Measurements from ENCODE around the gene MSH2. TPM values are rescaled to one million over a fixed set of nuclear protein-coding genes. Genes with fewer than 3 reads are reported as not detected.
A peak's percentile ranks its signal among the peaks of the same experiment; 100 is the strongest.
"Not testable (repeated sequence)": the region's sequence is repeated elsewhere in the genome, so short reads cannot be mapped to it uniquely, and the experiment has no call there.

The MSH2 gene
- 10 to 100 TPM; 44.1 to 54.0 (median 53.1) TPM for total RNA-seq

GRCh38 chr2:47402805-47403608 is at the start of gene MSH2:
Gene MSH2 (plus strand): TSS chr2:47403156. CDS start chr2:47403192, 36 bp downstream.
- H3K36me3 Mint-ChIP-seq (ENCODE audit: insufficient read depth) = peaks cover 18% of the 10 kb centered on the region
- H3K27me3 Mint-ChIP-seq (ENCODE audit: low read depth) = no peaks in the 10 kb centered on the region
- H3K4me1 Mint-ChIP-seq (ENCODE audit: low read depth) = peaks cover 37% of the 10 kb centered on the region
- peak within 1 kb of the TSS; percentile 99 for H3K4me3 Mint-ChIP-seq
- DNase-seq (peak; percentile 89), ATAC-seq (peak; percentile 92 to 94)
- H3K9me3 Mint-ChIP-seq = no peaks in the 10 kb centered on the region

GRCh38 chr2:47354013-47354847 is 48.7 kb upstream of the MSH2 start:
- H3K4me1 Mint-ChIP-seq (ENCODE audit: low read depth) = no peaks in the 10 kb centered on the region
- H3K27me3 Mint-ChIP-seq (ENCODE audit: low read depth) = no peaks in the 10 kb centered on the region
- H3K36me3 Mint-ChIP-seq (ENCODE audit: insufficient read depth) = no peaks in the 10 kb centered on the region
- ATAC-seq (no peak), DNase-seq (no peak)
- no peak overlapping the region for H3K4me3 Mint-ChIP-seq
- H3K9me3 Mint-ChIP-seq = no peaks in the 10 kb centered on the region

GRCh38 chr2:47354848-47355204 is 48.1 kb upstream of the MSH2 start:
- DNase-seq (no peak), ATAC-seq (no peak)
- Mint-ChIP-seq H3K27me3 (ENCODE audit: low read depth) (no peaks in the 10 kb centered on the region), H3K36me3 (ENCODE audit: insufficient read depth) (no peaks in the 10 kb centered on the region), H3K4me3 (no peak overlapping the region), H3K4me1 (ENCODE audit: low read depth) (no peaks in the 10 kb centered on the region), H3K9me3 (no peaks in the 10 kb centered on the region)

GRCh38 chr2:47357483-47357882 is 45.5 kb upstream of the MSH2 start:
- Mint-ChIP-seq H3K4me3 (no peak overlapping the region), H3K4me1 (ENCODE audit: low read depth) (no peaks in the 10 kb centered on the region), H3K27me3 (ENCODE audit: low read depth) (no peaks in the 10 kb centered on the region), H3K9me3 (no peaks in the 10 kb centered on the region), H3K36me3 (ENCODE audit: insufficient read depth) (no peaks in the 10 kb centered on the region)
- no peak for ATAC-seq
- DNase-seq = no peak

- Mint-ChIP-seq H3K9me3 (no peaks in the 10 kb centered on the region), H3K27me3 (ENCODE audit: low read depth) (no peaks in the 10 kb centered on the region), H3K36me3 (ENCODE audit: insufficient read depth) (no peaks in the 10 kb centered on the region), H3K4me1 (ENCODE audit: low read depth) (no peaks in the 10 kb centered on the region), H3K4me3 (no peak overlapping the region)
- DNase-seq (no peak), ATAC-seq (no peak)
These were observed 43.5 kb upstream of the MSH2 start for GRCh38 chr2:47359375-47359868.

- Mint-ChIP-seq H3K27me3 (ENCODE audit: low read depth) (no peaks in the 10 kb centered on the region), H3K9me3 (no peaks in the 10 kb centered on the region), H3K36me3 (ENCODE audit: insufficient read depth) (no peaks in the 10 kb centered on the region), H3K4me1 (ENCODE audit: low read depth) (no peaks in the 10 kb centered on the region), H3K4me3 (no peak overlapping the region)
- DNase-seq = no peak
- ATAC-seq = no peak
These were observed 42.7 kb upstream of the MSH2 start for GRCh38 chr2:47360283-47360682.

GRCh38 chr2:47360927-47361326 is 42.0 kb upstream of the MSH2 start:
- Mint-ChIP-seq H3K4me1 (ENCODE audit: low read depth) (no peaks in the 10 kb centered on the region), H3K27me3 (ENCODE audit: low read depth) (no peaks in the 10 kb centered on the region), H3K36me3 (ENCODE audit: insufficient read depth) (no peaks in the 10 kb centered on the region), H3K4me3 (no peak overlapping the region), H3K9me3 (no peaks in the 10 kb centered on the region)
- ATAC-seq = no peak
- DNase-seq = no peak

- not testable (repeated sequence) for H3K27me3 Mint-ChIP-seq (ENCODE audit: low read depth); DNase-seq; H3K9me3 Mint-ChIP-seq; H3K4me1 Mint-ChIP-seq (ENCODE audit: low read depth); H3K4me3 Mint-ChIP-seq; ATAC-seq; H3K36me3 Mint-ChIP-seq (ENCODE audit: insufficient read depth)
These were observed 41.3 kb upstream of the MSH2 start for GRCh38 chr2:47361505-47362229.

GRCh38 chr2:47373747-47374146 is 29.2 kb upstream of the MSH2 start:
- Mint-ChIP-seq H3K4me1 (ENCODE audit: low read depth) (no peaks in the 10 kb centered on the region), H3K4me3 (no peak overlapping the region), H3K9me3 (no peaks in the 10 kb centered on the region), H3K27me3 (ENCODE audit: low read depth) (peaks cover 15% of the 10 kb centered on the region), H3K36me3 (ENCODE audit: insufficient read depth) (no peaks in the 10 kb centered on the region)
- DNase-seq = no peak
- ATAC-seq = no peak

GRCh38 chr2:47375307-47375706 is 27.6 kb upstream of the MSH2 start:
- DNase-seq (no peak), ATAC-seq (no peak)
- Mint-ChIP-seq H3K4me1 (ENCODE audit: low read depth) (no peaks in the 10 kb centered on the region), H3K9me3 (no peaks in the 10 kb centered on the region), H3K4me3 (no peak overlapping the region), H3K36me3 (ENCODE audit: insufficient read depth) (no peaks in the 10 kb centered on the region), H3K27me3 (ENCODE audit: low read depth) (peaks cover 13% of the 10 kb centered on the region)

GRCh38 chr2:47379384-47379783 is 23.6 kb upstream of the MSH2 start:
- no peaks in the 10 kb centered on the region for H3K4me1 Mint-ChIP-seq (ENCODE audit: low read depth)
- H3K36me3 Mint-ChIP-seq (ENCODE audit: insufficient read depth) = no peaks in the 10 kb centered on the region
- H3K9me3 Mint-ChIP-seq = no peaks in the 10 kb centered on the region
- DNase-seq (no peak), ATAC-seq (no peak)
- no peak overlapping the region for H3K4me3 Mint-ChIP-seq
- peaks cover 4% of the 10 kb centered on the region for H3K27me3 Mint-ChIP-seq (ENCODE audit: low read depth)

- Mint-ChIP-seq H3K4me1 (ENCODE audit: low read depth) (no peaks in the 10 kb centered on the region), H3K4me3 (no peak overlapping the region), H3K27me3 (ENCODE audit: low read depth) (peaks cover 4% of the 10 kb centered on the region), H3K9me3 (no peaks in the 10 kb centered on the region), H3K36me3 (ENCODE audit: insufficient read depth) (no peaks in the 10 kb centered on the region)
- DNase-seq (no peak), ATAC-seq (no peak)
These were observed 21.5 kb upstream of the MSH2 start for GRCh38 chr2:47381408-47381807.

- ATAC-seq = no peak
- H3K36me3 Mint-ChIP-seq (ENCODE audit: insufficient read depth) = no peaks in the 10 kb centered on the region
- no peaks in the 10 kb centered on the region for H3K9me3 Mint-ChIP-seq
- peaks cover 12% of the 10 kb centered on the region for H3K27me3 Mint-ChIP-seq (ENCODE audit: low read depth)
- no peak for DNase-seq
- no peak overlapping the region for H3K4me3 Mint-ChIP-seq
- no peaks in the 10 kb centered on the region for H3K4me1 Mint-ChIP-seq (ENCODE audit: low read depth)
These were observed 16.4 kb upstream of the MSH2 start for GRCh38 chr2:47386551-47386950.

GRCh38 chr2:47388888-47389287 is 14.1 kb upstream of the MSH2 start:
- Mint-ChIP-seq H3K4me1 (ENCODE audit: low read depth) (no peaks in the 10 kb centered on the region), H3K27me3 (ENCODE audit: low read depth) (peaks cover 11% of the 10 kb centered on the region), H3K36me3 (ENCODE audit: insufficient read depth) (no peaks in the 10 kb centered on the region), H3K9me3 (no peaks in the 10 kb centered on the region), H3K4me3 (no peak overlapping the region)
- DNase-seq (no peak), ATAC-seq (no peak)
